ENCODE data around the gene PRMT1.

- TF ChIP-seq, protein P1, sequence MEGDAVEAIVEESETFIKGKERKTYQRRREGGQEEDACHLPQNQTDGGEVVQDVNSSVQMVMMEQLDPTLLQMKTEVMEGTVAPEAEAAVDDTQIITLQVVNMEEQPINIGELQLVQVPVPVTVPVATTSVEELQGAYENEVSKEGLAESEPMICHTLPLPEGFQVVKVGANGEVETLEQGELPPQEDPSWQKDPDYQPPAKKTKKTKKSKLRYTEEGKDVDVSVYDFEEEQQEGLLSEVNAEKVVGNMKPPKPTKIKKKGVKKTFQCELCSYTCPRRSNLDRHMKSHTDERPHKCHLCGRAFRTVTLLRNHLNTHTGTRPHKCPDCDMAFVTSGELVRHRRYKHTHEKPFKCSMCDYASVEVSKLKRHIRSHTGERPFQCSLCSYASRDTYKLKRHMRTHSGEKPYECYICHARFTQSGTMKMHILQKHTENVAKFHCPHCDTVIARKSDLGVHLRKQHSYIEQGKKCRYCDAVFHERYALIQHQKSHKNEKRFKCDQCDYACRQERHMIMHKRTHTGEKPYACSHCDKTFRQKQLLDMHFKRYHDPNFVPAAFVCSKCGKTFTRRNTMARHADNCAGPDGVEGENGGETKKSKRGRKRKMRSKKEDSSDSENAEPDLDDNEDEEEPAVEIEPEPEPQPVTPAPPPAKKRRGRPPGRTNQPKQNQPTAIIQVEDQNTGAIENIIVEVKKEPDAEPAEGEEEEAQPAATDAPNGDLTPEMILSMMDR (IDR thresholded peaks at IDR 0.05; ENCODE audit: insufficient read depth, low read depth, low read length), result no peak
- no peak for TF ChIP-seq EZH2 (IDR thresholded peaks at IDR 0.05; ENCODE audit: insufficient read depth, low read length)
Measured at GRCh38 chr19:49700563-49700962, 23.5 kb downstream of the PRMT1 start.

All from astrocyte (in vitro differentiated cells and primary cell).